Retina (tissue), 1 donor: Measurements from ENCODE around the gene SFXN5.

ENCODE experiments used
- DNase-seq: peaks from one replicate; pipeline ENCODE4 v3.0.0-alpha.2; 2016

Gene SFXN5

DNA sequence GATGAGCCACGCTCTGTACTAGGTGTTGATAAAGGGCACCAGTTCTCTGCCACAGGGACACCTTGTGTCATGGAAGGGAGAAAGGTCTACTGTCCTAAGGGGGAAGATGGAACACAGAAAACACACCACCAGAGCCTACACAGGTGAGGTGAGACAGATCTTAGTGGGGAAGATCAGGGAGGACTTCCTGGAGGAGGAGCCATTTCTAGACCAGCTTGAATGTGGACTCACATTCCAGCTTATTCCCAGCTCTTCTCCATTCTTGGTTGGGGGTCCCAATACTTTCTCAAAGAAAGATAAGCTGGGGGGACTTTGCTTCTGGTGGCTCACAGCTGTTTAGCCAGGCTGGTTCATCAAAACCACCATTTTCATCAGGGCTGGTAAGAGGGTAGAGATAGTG lies 118.0 kb downstream of the SFXN5 start:
- DNase-seq: no peak

DNA sequence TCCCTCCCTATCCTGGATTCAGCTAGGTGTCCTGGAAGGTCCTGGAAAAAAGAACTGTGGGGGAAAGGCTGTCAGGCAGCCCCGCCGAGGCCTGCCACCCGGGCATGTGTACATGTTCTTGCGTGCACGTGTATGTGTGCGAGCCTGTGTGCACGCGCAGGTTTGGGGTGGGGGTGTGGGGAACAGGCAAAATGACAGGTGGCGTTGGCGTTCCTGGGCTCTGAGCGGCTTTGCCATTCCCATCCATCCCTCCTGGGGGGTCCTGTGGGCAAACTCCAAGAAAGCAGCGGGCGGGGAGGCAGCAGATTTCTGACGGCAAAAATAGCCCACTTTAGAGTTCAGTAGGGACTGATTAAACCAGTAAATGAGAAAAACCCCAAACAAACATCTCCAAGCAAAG lies 118.6 kb downstream of the SFXN5 start:
- no peak for DNase-seq

DNA sequence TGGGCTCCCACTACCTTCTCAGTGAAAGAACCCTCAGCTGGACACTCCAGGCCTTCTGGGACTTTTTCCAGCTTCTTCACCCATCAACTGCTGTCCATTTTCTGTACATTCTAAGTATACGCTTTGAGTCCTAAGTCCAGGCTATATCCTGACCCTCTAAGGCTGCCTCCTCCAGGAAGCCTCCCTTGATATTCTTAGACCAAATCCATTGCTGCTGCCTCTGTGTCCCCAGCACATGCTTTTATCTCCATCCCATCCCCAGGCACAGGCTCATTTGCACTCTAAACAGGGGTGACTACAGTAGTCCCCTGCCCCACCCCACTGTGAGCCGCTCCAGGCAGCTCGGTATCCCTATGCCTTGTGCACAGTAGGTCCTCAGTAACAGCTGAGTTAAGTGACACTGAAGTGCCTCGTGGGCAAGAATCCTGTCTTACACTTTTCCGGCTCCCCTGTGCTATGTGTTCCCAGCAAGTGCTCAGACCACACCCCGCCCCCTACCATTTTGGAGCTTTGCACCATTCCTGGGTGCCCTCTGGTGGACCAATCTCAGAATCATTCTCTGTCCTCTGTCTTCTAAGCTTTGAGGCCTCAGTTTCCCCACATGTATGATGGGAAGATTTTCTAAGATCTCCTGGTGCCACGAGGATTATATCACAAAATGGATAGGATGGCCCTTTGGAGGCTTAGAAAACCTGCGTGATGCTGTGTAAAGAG lies 119.2 kb downstream of the SFXN5 start:
- DNase-seq: no peak

DNA sequence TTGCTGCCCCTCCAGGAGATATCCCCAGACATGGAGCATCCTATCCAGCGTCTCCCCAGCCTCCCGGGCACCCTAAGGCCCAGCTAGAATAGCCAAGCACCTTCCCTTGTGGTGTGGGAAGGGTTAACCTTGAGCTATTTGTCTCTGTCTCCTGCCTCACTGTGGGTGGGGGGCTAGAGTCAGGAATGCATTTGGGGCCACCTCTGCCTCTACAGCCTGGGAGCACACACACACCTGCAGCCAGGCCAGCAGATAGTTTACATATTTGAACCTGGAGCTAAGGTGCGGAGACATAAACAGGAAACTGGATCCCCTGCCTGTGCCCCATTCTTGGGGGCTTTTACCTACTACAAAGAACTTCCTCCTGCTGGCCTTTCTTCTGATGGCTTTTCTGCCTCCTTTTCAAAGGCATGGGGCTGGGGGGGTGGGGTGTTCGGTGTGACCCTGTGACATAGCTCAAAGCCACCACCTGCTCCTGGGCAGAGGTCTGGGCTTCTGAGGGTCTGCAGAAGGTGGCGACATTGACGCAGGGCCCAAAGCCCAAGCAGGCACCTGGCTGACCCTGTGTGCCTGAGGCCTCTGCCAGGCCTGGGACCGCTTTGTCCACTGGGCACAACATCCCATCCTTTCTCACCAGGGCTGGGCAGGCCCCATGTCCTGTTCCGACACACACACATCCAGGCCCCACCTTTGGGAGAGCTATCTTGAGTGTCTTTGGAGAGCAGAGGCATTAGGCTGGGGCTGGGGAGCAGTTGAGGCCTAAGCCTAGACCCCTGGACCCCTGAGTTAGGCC lies 120.0 kb downstream of the SFXN5 start:
- DNase-seq: no peak

DNA sequence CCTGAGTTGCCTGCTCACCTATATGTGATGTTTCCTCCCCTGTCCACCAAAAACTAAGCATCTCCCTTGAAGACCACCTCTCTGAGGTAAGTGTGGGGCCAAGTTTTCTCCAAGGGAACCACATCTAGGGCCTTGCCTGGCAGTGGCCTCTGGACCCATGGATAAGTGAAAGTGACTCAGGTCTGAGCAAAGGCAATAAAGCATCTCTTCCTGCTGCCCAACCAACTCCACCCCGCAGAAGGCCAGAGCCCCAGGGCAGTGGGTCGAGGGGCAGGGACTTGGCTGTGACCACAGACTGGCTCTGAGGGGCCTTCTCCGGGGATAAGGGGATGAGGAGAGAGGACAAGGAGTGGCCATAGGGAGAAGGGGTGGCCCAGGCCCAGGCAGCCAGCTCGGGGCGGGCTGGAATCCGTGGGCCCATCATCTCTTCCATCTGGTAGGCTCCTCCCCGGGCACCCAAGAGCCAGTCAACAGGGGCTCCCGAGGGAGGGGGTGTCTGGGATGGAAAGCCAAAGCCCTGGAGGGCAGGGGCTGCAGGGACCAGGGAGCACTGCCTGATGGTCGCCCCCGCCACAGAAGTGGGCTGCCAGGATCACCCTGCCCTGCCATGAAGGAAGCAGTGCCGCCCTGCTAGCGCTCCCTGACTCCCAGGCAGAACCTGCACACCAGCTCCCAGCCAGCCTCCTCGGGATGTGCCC lies 120.8 kb downstream of the SFXN5 start:
- DNase-seq: no peak

DNA sequence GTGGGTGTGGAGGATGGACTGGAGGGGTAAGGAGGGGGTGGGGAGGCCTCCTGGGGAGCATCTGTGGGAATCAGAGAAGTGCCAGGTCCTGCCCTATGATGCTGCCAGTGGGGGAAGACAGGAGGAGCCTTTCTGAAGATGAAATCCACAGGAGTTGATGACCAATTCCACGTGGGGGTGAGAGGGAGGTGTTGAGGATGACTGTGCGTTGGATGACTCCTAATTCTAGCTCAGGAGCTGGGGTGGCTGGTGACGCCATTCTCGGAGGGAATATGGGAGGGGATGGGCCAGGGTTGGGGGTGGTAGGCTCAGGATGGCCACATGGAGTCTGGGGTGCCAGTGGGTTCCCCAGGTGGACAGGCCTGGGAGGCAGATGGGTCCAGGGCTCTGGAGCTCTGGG lies 121.9 kb downstream of the SFXN5 start:
- no peak for DNase-seq

DNA sequence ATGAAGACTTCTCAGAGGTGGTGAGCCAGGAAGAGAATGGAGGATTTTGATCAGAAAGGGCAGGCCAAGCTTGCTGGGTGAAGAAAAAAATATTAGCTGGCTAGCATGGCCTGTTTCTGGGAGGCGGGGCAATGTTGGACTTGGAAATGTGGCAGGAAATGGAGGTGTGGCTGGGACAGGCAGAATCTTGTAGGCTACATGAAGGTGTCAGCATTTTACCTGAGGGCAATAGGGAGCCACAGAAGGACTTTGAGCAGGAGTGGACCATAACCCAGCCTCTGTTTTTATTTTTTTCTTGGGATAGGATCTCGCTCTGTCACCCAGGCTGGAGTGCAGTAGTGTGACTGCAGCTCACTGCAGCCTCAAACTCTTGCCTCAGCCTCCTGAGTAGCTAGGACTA lies 122.5 kb downstream of the SFXN5 start:
- no peak for DNase-seq

- no peak for DNase-seq
Observed at GRCh38 chr2:72947952-72948830, 123.3 kb downstream of the SFXN5 start.

DNA sequence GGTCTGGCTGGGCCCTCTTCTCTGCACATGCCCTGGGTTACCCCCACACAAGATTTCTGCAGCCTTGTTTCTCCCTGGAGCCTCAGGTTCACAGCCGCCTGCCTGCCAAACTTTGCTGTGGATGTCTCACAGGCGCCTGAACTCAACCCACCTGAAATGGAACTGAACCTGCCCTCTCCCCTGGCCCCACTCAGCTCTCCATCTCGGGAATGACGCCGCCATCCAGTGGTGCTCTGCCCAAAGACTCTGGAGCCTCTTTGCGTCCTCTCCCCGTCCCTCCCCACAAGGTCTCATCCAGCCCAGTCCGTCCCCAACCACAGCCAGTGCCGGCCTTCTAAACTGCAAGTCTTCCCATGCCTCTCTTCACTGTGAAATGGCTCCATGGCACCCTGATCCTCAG lies 125.0 kb downstream of the SFXN5 start:
- no peak for DNase-seq

DNA sequence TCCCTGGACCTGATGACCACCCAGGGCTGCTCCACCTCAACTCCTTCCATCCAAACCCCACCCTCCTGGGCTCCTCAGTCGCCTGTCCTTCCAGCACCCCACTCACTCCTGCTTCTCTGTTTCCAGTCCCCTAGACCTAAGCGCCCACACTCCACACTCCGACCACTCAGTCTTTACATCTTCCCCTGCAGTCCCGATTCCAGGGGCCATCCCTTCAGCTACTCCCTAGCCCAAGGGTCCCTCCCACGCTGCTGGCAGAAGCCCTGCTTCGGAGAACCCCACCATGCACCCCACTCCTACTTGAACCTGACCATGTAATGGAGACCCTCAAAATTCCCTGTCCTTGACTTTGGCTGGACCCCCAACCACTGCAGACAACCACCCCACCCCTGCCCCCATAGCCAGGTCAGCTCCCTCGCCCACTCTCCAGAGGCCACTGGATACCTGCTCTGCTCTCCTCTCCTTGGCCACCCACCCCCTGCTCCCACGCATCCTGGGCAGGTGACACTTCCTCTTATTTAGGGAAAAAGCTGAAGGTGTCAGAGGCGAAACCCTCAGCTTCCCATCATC lies 126.0 kb downstream of the SFXN5 start:
- DNase-seq: no peak

- DNase-seq: no peak
Observed at GRCh38 chr2:72944804-72945449, 126.6 kb downstream of the SFXN5 start.

DNA sequence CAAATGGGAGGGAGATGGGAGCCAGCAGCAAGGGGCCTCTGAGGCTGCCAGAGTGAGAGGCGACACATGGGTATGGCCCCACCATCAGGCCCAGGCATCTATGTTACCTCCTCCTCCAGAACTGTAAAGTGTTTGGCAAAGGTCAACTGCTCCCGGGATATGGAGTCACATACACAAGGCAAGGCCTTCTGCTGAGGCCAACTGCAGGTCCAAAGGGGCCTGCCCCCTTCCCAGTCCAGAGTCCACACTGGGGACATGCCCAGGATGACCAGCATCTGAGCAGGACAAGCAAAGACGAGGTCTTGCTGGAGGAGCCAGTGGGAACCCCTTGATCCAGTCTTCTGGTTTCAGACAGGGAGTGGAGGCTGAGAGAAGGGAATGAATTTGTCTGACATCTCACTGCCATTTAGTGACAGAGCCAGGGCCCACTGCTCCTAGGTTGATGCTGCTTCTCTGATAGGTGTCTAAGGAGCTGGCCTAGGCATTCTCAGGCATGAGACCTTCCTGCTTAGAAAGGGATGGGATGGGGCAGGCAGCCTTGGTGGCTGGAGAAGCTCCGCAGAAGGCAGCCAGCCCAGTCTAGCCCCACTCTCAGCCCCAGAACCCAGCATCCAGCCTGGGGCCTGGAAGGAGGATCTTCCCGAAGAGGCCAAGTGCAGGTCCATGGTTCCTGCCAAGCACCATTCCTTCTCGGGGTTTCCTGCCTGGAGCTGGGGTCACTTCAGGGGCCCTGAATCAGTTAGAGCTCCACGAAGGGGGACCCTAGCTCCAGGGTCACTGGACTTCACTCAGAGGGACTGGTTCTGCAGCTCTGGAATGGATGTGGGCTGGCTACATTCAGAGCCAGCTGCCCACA lies 127.7 kb downstream of the SFXN5 start:
- no peak for DNase-seq

DNA sequence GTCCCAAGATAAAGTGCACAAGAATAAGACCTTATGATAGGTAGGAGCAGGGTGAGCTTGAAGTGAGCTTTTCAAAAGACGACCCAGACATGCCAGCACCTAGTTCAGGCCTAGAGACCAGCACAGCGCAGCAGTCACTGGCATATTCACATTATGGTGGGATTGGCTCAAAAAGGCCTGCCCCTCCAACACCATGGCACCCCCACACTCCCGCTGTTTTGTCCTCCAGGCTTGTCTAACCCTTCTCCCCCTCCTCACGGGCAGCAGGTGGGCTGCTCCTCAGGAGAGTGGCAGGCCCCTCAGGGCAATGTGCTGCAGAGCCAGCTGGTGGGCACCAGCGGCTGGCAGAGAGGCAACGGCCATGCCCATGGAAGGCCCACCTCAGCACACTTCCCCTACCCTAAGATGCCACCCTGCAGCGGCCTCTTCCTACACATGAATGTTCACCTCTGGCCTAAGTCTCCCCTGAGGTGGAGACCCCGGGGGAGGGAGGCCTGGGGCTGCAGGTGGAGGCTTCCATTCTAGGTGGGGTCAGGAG lies 128.6 kb downstream of the SFXN5 start:
- no peak for DNase-seq

- no peak for DNase-seq
Observed at GRCh38 chr2:72942293-72942692, 129.2 kb downstream of the SFXN5 start.

DNA sequence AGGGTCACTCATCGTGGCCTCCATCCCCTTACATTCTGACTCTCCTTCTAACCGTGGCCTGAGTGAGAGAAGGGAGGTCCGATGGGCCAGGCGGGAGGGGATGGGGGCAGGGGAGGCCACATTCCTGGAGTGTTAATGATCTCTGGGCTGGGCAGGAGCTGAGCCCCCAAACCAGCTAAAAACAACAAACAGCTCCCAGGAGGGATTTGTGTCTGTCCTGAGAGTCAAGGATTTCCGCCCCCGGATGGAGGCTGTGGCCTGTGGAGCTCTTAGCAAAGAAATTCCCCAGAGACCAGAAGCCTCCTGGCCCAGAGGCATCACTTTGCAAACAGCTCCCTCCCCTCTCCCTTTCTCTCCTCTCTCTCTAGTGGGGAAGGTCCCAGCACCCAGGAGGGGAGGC lies 130.7 kb downstream of the SFXN5 start:
- DNase-seq: no peak

DNA sequence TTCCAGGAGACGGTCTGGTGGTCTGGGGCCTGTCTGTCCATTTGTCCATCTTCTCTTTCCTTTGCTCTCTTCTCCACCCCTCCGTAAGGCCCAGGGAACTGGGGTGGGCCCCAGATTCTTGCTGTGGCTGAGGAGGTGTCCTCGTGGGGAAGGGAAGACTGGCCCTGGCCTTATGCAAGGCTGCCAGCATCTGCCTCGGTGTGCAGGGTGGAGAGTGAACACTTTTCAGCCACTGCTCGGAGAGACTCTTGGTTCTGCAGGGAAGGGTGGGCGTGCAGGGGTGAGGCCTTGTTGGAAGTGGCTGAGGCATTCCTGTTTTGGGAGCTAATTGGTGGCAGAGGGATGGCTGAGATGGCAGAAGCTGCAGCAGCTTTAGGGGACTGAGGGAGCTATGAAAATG lies 131.2 kb downstream of the SFXN5 start:
- no peak for DNase-seq

- no peak for DNase-seq
Observed at GRCh38 chr2:72938455-72938854, 133.1 kb downstream of the SFXN5 start.

GRCh38 chr2:72937356-72937669 lies 134.2 kb downstream of the SFXN5 start:
- DNase-seq: no peak

DNA sequence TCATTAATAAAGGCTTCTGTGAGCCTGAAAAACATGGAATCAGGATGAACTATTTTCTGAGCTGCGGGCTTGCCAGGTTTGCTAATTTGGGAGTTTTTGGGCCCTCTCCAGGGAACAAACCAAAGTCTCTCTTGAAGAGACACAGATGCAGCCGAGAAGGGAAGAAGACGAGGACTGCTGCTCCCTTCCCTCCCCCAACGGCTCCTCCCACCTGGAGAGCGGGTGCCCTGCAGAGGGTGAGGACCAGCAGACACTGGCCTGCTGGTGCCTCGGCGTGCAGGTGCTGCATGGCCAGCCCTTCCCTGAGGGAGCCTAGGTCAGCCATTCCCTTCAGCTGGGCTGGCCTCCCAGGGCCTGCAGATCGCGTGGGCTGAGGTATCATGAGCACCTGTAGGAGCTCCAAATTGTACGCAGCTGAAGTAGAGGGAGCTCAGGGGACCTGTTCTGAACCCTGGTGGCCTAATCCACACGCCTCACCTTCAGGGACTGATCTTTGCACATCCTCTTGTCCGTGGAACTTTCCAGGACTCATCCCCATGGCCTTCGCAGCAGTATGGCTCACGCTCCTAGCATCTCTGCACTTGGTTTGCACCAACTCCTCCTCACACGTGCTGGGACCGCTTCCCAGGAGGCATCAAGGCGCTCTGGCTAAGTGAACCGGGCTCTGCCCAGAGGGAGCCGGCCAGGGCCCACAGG lies 134.7 kb downstream of the SFXN5 start:
- no peak for DNase-seq

GRCh38 chr2:72935611-72935957 lies 135.9 kb downstream of the SFXN5 start:
- no peak for DNase-seq
